RWPE1 (cell line): Measurements from ENCODE around the gene SAXO1.

ENCODE experiments used
- CTCF ChIA-PET: fragments of 350-600 bp; sonication (Branson Sonifier 250); formaldehyde crosslinking; extraction: SDS; loops from one replicate; lab custom pipeline; 2021; lab: Yijun Ruan, JAX
- POLR2A ChIA-PET: fragments of 400-600 bp; formaldehyde crosslinking; extraction: SDS; loops from one replicate; lab custom pipeline; 2020; ENCODE audit warnings: antibody characterized with exemption; ENCODE audit not compliant: low non-redundant PET; lab: Yijun Ruan, JAX
- DNase-seq: peaks from one replicate; pipeline ENCODE4 v3.0.0; 2012; ENCODE audit warnings: low spot score
- H3K27ac ChIP-seq: fragments of 450-650 bp; 2 replicates; pipeline ENCODE4 v1.5.1; 2017
- CTCF ChIP-seq: fragments of 450-650 bp; conservative IDR thresholded peaks from 2 replicates; pipeline ENCODE4 v1.5.1; 2017; ENCODE audit warnings: low read depth, mild to moderate bottlenecking

SAXO1 gene, protein sequence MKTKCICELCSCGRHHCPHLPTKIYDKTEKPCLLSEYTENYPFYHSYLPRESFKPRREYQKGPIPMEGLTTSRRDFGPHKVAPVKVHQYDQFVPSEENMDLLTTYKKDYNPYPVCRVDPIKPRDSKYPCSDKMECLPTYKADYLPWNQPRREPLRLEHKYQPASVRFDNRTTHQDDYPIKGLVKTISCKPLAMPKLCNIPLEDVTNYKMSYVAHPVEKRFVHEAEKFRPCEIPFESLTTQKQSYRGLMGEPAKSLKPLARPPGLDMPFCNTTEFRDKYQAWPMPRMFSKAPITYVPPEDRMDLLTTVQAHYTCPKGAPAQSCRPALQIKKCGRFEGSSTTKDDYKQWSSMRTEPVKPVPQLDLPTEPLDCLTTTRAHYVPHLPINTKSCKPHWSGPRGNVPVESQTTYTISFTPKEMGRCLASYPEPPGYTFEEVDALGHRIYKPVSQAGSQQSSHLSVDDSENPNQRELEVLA

DNA sequence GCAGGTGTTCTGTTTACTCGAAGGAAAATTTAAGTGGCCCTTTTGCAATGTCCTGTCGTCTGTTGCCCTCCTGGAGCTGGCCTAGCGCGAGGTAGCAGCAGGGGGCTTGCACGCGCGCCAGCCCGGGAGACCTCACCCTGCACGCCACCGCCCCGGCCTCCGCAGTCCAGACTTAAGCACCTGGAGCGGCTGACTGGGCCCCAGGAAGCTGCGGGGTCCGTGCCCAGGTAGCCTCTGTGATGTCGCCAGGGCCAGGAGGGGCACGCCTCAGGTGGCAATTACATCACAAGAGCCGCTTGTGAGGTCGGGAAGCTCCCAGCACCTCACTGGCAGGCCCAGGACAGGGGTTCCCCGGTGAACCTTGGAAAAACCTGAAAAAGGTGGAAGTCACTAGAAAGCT, at the start of gene SAXO1:
Gene SAXO1 (minus strand): TSS at position 195 of the 400 bp plus-strand sequence. CDS start 301 bp downstream, outside the sequence.
- no peak for TF ChIP-seq CTCF
- no peak for DNase-seq
- no peak within 1 kb of the TSS for H3K27ac ChIP-seq
- ChIA-PET POLR2A (no interaction called here), CTCF (interaction anchor here (0.6 kb wide), 1 partner anchor 1239 kb away, joined by 4 read pairs; no protein-coding TSS in a partner anchor)

GRCh38 chr9:19074836-19075235, 41.8 kb upstream of the SAXO1 start:
- no peak overlapping the region for H3K27ac ChIP-seq
- ChIA-PET POLR2A (no interaction called here), CTCF (interaction anchor here (0.6 kb wide), 1 partner anchor 67 kb away, joined by 4 read pairs; no protein-coding TSS in a partner anchor)
- DNase-seq: peak; percentile 22
- no peak for TF ChIP-seq CTCF

DNA sequence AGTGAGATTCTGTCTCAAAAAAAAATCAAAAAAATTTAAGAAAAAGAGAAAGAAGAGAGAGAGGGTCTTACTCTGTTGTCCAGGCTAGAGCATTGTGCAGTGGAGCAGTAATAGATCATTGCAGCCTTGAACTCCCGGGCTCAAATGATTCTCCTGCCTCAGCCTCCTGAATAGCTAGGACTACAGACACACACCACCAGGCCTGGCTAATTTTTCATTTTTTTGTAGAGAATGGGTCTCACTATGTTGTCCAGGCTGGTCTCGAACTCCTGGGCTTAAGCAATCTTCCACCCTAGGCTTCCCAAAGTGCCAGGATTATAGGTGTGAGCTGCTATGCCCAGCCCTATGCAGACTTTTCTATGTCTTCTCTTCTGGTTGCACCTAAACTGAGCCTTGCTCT, 41.2 kb upstream of the SAXO1 start:
- DNase-seq: no peak
- POLR2A ChIA-PET: no interaction called here
- CTCF ChIA-PET: interaction anchor here (1.1 kb wide), 1 partner anchor 379 kb away, joined by 6 read pairs; no protein-coding TSS in a partner anchor
- H3K27ac ChIP-seq: no peak overlapping the region
- TF ChIP-seq CTCF: no peak

GRCh38 chr9:19057033-19057432, 24.0 kb upstream of the SAXO1 start:
- no peak for DNase-seq
- CTCF ChIA-PET: interaction anchor here (0.6 kb wide), 1 partner anchor 9 kb away, joined by 3 read pairs; no protein-coding TSS in a partner anchor
- no peak for TF ChIP-seq CTCF
- POLR2A ChIA-PET: no interaction called here
- no peak overlapping the region for H3K27ac ChIP-seq

- TF ChIP-seq CTCF: no peak
- ChIA-PET CTCF (interaction anchor here (0.5 to 0.7 kb wide), 2 partner anchors 11 to 120 kb away, joined by 3 read pairs; no protein-coding TSS in a partner anchor), POLR2A (no interaction called here)
- peak overlapping the region; percentile 98 for H3K27ac ChIP-seq
- peak; percentile 25 for DNase-seq
Observed at GRCh38 chr9:19050637-19051591, 17.9 kb upstream of the SAXO1 start.
